HEK293T (cell line): Measurements from ENCODE around the gene GALNT13.

Experiments
- FOXK2 ChIP-seq: fragments of 450-650 bp; IDR thresholded peaks from 2 replicates; pipeline ENCODE4 v1.6.1; 2016; ENCODE audit warnings: mild to moderate bottlenecking
- L3MBTL2 ChIP-seq: fragments of 450-650 bp; conservative IDR thresholded peaks from 2 replicates; pipeline ENCODE4 v1.6.1; 2016; ENCODE audit warnings: mild to moderate bottlenecking
- SP1 ChIP-seq: fragments of 450-650 bp; IDR thresholded peaks from 2 replicates; pipeline ENCODE4 v1.6.1; 2017
- SUZ12 ChIP-seq: fragments of 450-650 bp; IDR thresholded peaks from 2 replicates; pipeline ENCODE4 v1.6.1; 2016; ENCODE audit warnings: mild to moderate bottlenecking
- TARDBP ChIP-seq: fragments of 450-650 bp; IDR thresholded peaks from 2 replicates; pipeline ENCODE4 v1.6.1; 2016
- TF ChIP-seq, protein P1 (sequence below): fragments of 450-650 bp; IDR thresholded peaks from 2 replicates; pipeline ENCODE4 v1.6.1; 2016

DNA sequence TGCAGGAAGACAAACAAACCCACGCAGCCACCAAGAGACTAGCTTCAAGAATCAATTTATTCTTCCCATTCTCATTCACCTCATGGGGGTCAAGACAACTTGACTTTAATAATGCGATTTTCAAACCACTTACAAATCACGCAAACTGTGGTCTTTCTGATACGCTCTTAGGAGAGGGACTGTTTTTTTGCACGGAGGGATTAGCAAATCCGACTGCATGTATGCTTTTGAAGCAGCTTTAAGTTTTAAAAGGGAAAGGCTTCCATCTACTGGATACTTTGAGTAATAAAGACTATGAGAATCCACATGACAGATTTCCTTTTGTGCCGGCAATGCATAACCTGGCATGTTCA, 503.8 kb downstream of the GALNT13 start:
- no peak for TF ChIP-seq SP1
- TF ChIP-seq, protein P1, sequence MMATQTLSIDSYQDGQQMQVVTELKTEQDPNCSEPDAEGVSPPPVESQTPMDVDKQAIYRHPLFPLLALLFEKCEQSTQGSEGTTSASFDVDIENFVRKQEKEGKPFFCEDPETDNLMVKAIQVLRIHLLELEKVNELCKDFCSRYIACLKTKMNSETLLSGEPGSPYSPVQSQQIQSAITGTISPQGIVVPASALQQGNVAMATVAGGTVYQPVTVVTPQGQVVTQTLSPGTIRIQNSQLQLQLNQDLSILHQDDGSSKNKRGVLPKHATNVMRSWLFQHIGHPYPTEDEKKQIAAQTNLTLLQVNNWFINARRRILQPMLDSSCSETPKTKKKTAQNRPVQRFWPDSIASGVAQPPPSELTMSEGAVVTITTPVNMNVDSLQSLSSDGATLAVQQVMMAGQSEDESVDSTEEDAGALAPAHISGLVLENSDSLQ = no peak
- TF ChIP-seq L3MBTL2 = no peak
- no peak for TF ChIP-seq TARDBP
- no peak for TF ChIP-seq FOXK2
- no peak for TF ChIP-seq SUZ12
